GM11168 (cell line): ENCODE measurements around the gene MYLIP.

Experiments
- in situ Hi-C: fragments of 300-500 bp; cut with MboI; formaldehyde crosslinking; loops from one replicate; pipeline ENCODE4 v1.12.0; 2022; ENCODE audit warnings: low sequenced_read_pairs; ENCODE audit not compliant: unreplicated experiment

Gene MYLIP

GRCh38 chr6:16128759-16129622 is at the start of gene MYLIP:
Gene MYLIP (plus strand): TSS chr6:16129086. CDS start chr6:16129323, 237 bp downstream.
- in situ Hi-C loops: no loop called here

- in situ Hi-C loops: no loop called here
Measured at GRCh38 chr6:16079354-16079753, 49.5 kb upstream of the MYLIP start.

GRCh38 chr6:16080204-16080603 is 48.7 kb upstream of the MYLIP start:
- in situ Hi-C loops: no loop called here

- in situ Hi-C loops: no loop called here
Measured at GRCh38 chr6:16081326-16081725, 47.6 kb upstream of the MYLIP start.

GRCh38 chr6:16082361-16082760 is 46.5 kb upstream of the MYLIP start:
- in situ Hi-C loops: no loop called here

GRCh38 chr6:16086965-16087364 is 41.9 kb upstream of the MYLIP start:
- in situ Hi-C loops: no loop called here

GRCh38 chr6:16087386-16087785 is 41.5 kb upstream of the MYLIP start:
- in situ Hi-C loops: no loop called here

GRCh38 chr6:16088409-16088808 is 40.5 kb upstream of the MYLIP start:
- in situ Hi-C loops: no loop called here

GRCh38 chr6:16089232-16090062 is 39.4 kb upstream of the MYLIP start:
- in situ Hi-C loops: no loop called here

- in situ Hi-C loops: no loop called here
Measured at GRCh38 chr6:16090452-16090851, 38.4 kb upstream of the MYLIP start.

- in situ Hi-C loops: no loop called here
Measured at GRCh38 chr6:16090920-16091319, 38.0 kb upstream of the MYLIP start.

- in situ Hi-C loops: no loop called here
Measured at GRCh38 chr6:16092140-16092539, 36.7 kb upstream of the MYLIP start.

- in situ Hi-C loops: no loop called here
Measured at GRCh38 chr6:16092990-16093389, 35.9 kb upstream of the MYLIP start.

- in situ Hi-C loops: no loop called here
Measured at GRCh38 chr6:16095180-16095579, 33.7 kb upstream of the MYLIP start.

- in situ Hi-C loops: no loop called here
Measured at GRCh38 chr6:16097382-16098171, 31.3 kb upstream of the MYLIP start.

GRCh38 chr6:16098211-16098610 is 30.7 kb upstream of the MYLIP start:
- in situ Hi-C loops: no loop called here

- in situ Hi-C loops: no loop called here
Measured at GRCh38 chr6:16102208-16102607, 26.7 kb upstream of the MYLIP start.

GRCh38 chr6:16103722-16104121 is 25.2 kb upstream of the MYLIP start:
- in situ Hi-C loops: no loop called here

- in situ Hi-C loops: no loop called here
Measured at GRCh38 chr6:16104624-16105433, 24.1 kb upstream of the MYLIP start.

- in situ Hi-C loops: no loop called here
Measured at GRCh38 chr6:16105854-16106253, 23.0 kb upstream of the MYLIP start.
